ENCODE measurements around the gene ZSWIM4.
"Not testable (repeated sequence)": the region's sequence is repeated elsewhere in the genome, so short reads cannot be mapped to it uniquely, and the experiment has no call there.

Gene ZSWIM4

GRCh38 chr19:13852171-13852707, 57.0 kb downstream of the ZSWIM4 start:
- not testable (repeated sequence) for FAIRE-seq

GRCh38 chr19:13856497-13856896, 61.3 kb downstream of the ZSWIM4 start:
- no peak for FAIRE-seq

GRCh38 chr19:13859361-13859880, 64.2 kb downstream of the ZSWIM4 start:
- FAIRE-seq = no peak

GRCh38 chr19:13860679-13861391, 65.6 kb downstream of the ZSWIM4 start:
- no peak for FAIRE-seq

GRCh38 chr19:13861392-13861713, 66.1 kb downstream of the ZSWIM4 start:
- FAIRE-seq = no peak

GRCh38 chr19:13861714-13862531, 66.7 kb downstream of the ZSWIM4 start:
- FAIRE-seq = no peak

GRCh38 chr19:13864046-13864666, 68.9 kb downstream of the ZSWIM4 start:
- FAIRE-seq = no peak

GRCh38 chr19:13864667-13865570, 69.7 kb downstream of the ZSWIM4 start:
- no peak for FAIRE-seq

- FAIRE-seq = no peak
These were observed 70.6 kb downstream of the ZSWIM4 start for GRCh38 chr19:13865571-13866462.

GRCh38 chr19:13866463-13867046, 71.3 kb downstream of the ZSWIM4 start:
- no peak for FAIRE-seq

GRCh38 chr19:13868663-13869062, 73.4 kb downstream of the ZSWIM4 start:
- no peak for FAIRE-seq

GRCh38 chr19:13869281-13869680, 74.0 kb downstream of the ZSWIM4 start:
- no peak for FAIRE-seq

- no peak for FAIRE-seq
These were observed 75.6 kb downstream of the ZSWIM4 start for GRCh38 chr19:13870873-13871272.

GRCh38 chr19:13872339-13872694, 77.1 kb downstream of the ZSWIM4 start:
- FAIRE-seq = no peak

GRCh38 chr19:13872695-13873389, 77.6 kb downstream of the ZSWIM4 start:
- FAIRE-seq = no peak

GRCh38 chr19:13873834-13874515, 78.7 kb downstream of the ZSWIM4 start:
- FAIRE-seq = no peak

GRCh38 chr19:13875824-13876223, 80.6 kb downstream of the ZSWIM4 start:
- FAIRE-seq = no peak

GRCh38 chr19:13876834-13877233, 81.6 kb downstream of the ZSWIM4 start, which contains the start of gene NANOS3:
TSS of gene NANOS3 (plus strand) at chr19:13877134. CDS start at chr19:13877249, 115 bp downstream.
- FAIRE-seq = no peak

- FAIRE-seq = no peak
These were observed 82.1 kb downstream of the ZSWIM4 start for GRCh38 chr19:13877303-13877702.
